ENCODE measurements around the gene SYNGR3.

The SYNGR3 gene

DNA sequence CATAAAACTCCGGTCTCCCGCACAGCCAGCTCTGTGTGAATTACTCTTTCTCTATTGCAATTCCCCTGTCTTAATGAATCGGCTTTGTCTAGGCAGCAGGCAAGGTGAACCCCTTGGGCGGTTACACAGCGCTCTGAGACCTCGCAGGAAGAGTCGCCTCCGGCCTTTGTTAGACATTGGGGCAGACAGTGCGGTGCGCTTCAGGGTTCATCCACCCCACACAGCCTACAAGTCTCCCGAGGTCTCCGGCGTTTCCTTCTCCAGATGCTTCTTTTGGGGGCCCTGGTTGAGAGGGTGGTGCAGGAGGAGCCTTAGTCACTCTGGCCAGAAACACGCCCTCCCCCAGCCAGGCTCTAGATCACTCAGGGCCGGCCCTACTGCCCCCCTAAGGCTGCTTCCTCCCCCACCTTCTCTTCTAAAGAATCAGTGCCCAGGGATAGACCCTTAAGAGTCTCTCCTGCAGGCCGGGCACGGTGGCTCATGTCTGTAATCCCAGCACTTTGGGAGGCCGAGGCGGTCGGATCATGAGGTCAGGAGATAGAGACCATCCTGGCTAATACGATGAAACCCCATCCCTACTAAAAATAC, 45.1 kb upstream of the SYNGR3 start:
- no peak for DNase-seq (ENCODE audit: low read depth)
- TF ChIP-seq CTCF (conservative IDR thresholded peaks at IDR 0.05; ENCODE audit: low read length) = no peak
- H3K4me3 ChIP-seq (ENCODE audit: low read length) = no peak overlapping the region

DNA sequence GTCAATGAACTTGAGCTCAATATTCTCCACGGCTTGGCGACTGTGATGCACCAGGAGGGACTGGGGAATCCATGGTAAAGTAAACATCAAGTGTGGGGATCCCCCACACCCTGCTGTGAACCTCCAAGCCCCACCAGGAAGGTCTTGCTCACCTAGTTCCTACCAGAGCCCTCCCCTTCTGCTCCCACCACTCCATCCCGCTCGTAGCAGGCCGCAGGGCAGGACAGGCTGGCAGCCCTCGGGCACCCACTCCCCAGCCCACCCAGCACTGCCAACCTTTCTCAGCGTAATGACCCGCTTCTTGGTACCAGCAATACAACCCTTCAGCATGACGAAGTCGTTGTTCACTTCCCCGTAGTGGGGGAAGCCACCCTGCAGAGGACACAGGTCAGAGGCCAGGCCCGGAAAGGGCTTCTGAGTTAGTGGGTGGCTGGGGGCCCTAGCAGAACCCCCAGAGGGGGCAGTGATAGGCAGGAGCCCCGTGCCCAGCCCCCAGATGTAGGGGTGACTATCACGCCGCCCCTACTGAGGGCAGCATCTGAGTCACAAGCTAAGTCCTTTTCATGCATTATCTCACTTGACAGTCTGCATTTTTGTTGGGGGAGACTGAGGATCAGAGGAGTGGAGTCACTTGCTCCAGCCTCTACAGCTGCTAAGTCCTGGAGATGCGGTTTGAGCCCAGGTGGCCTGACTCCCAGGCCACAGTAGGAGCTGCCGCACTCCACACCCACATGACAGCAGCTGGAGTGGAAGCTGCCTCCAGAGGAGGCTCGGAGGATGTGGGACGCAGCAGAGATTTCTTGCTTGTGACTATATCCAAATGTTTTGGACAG, 44.0 kb upstream of the SYNGR3 start:
- no peak overlapping the region for H3K4me3 ChIP-seq (ENCODE audit: low read length)

GRCh38 chr16:1946495-1947368, 43.0 kb upstream of the SYNGR3 start:
- TF ChIP-seq CTCF (conservative IDR thresholded peaks at IDR 0.05; ENCODE audit: low read length) = no peak
- no peak for DNase-seq (ENCODE audit: low read depth)
- H3K4me3 ChIP-seq (ENCODE audit: low read length) = no peak overlapping the region

More for the DNA sequence above, 44.0 kb upstream of the SYNGR3 start:
- DNase-seq (ENCODE audit: low read depth) = no peak
- no peak for TF ChIP-seq CTCF (conservative IDR thresholded peaks at IDR 0.05; ENCODE audit: low read length)

DNA sequence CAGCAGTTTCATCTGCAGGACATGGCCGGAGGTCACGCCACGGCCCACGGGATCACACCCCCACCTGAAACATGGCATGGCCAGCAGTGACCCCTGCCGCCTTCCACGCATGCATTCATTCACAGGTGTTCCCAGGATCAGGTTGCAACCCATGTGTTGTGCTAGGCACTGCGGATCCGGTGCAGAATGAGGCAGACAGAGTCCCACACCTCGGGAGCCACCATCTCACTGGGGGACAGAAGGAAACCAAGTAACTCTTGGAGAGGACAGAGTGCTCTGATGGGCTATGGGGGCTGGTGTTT, 42.5 kb upstream of the SYNGR3 start:
- no peak overlapping the region for H3K4me3 ChIP-seq (ENCODE audit: low read length)
- no peak for TF ChIP-seq CTCF (conservative IDR thresholded peaks at IDR 0.05; ENCODE audit: low read length)
- DNase-seq (ENCODE audit: low read depth) = no peak

- no peak for TF ChIP-seq CTCF (conservative IDR thresholded peaks at IDR 0.05; ENCODE audit: low read length)
- no peak for DNase-seq (ENCODE audit: low read depth)
- H3K4me3 ChIP-seq (ENCODE audit: low read length) = no peak overlapping the region
Measured at GRCh38 chr16:1949507-1949906, 40.3 kb upstream of the SYNGR3 start.

DNA sequence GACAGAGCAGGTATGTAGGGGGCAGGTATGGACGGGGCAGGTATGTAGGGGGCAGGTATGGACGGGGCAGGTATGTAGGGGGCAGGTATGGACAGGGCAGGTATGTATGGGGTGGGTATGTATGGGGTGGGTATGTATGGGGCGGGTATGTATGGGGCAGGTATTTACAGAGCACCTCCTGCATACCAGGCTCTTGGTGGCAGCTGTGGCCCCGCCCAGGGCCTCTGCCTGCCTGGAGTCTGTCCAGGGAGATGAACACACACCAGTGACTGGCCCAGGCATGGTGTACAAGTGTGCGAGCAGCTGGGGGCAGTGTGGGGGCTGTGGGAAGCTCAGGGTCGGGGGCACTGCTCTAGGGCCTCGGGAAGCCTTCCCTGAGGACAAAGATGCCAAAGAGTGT, 39.7 kb upstream of the SYNGR3 start:
- no peak for DNase-seq (ENCODE audit: low read depth)
- TF ChIP-seq CTCF (conservative IDR thresholded peaks at IDR 0.05; ENCODE audit: low read length) = no peak
- H3K4me3 ChIP-seq (ENCODE audit: low read length) = no peak overlapping the region
